CD4-positive, alpha-beta T cell treated with Interleukin-15 for 4 hours (primary cell): ENCODE data around the gene C2CD2.

ENCODE experiments used
- DNase-seq: peaks from one replicate; pipeline ENCODE4 v3.0.0-alpha.2; 2020; ENCODE audit warnings: low spot score

Gene C2CD2

DNA sequence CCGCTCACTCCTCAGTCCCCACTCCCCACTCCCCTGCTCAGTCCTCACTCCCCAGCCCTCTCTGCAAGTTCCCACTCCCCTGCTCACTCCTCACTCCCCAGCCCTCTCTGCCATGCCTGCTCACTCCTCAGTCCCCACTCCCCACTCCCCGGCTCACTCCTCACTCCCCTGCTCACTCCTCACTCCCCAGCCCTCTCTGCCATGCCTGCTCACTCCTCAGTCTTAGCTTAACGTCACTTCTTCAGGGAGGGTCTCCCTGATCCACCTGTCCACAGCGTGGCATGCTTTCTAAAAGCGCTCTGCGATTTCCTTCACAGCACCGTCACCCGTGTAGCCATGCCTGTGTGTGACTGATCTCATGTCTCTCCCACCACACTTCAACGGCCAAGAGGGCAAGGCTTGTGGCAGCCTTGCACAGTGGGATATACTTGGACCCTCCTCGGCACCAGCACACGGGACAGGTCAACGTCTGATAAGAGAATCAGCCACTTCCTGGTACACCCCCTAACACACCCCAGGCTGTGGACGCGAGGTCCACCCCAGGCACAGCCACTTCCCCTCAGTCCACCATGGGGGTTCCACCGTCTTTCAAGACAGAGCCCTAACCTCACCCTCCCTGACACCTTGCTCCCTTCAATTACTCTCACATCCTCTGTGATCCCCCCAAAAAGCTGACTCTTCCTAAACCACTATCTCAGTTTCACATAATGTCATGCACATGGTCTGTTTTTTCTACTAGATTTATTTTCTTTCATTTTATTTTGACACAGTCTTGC is 88.6 kb downstream of the C2CD2 start:
- DNase-seq, result no peak

DNA sequence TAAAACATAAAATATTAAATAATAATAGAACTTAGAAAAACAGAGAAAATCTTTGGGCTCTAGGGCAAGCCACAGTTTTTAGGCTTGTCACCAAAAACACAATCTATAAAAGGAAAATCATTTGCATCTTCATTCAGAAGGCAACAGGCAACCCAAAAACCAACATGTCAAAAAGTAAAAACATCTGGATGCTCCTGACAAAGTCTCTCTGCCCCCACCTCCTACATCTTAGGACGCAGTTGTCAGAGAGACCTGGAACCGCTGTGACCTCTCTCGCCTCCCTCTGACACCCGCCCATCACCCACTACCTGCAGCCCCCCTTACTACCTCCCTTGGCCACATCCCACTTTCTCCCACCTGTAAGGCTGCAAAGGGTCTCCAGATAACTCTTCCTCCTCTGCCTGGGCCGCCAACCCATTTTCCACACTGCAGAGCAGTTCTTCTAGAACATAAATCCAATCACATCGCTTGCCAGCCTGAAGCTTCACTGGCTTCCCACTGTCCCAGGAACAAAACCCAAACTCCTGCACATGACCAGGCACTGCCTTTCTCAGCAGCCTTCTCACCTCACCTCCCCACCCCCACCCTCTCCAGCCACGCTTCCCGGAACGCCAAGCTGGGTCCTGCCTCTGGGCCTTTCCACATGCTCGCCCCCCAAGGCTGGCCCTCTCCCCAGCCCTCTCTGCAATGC is 89.4 kb downstream of the C2CD2 start:
- no peak for DNase-seq

DNA sequence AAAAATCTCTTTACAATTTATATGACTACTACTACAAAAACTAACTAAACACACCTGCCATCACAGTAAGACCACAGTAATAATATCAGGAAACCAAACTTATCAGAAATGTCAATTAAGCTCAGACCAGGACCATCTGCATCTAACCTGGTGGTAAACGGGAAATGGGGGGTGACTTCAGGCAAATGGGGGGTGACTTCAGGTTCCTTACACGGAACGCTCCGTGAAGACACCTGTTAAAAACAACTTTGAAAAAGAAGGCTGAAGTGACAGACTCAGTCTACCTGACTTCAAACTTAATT is 90.4 kb downstream of the C2CD2 start:
- no peak for DNase-seq

DNA sequence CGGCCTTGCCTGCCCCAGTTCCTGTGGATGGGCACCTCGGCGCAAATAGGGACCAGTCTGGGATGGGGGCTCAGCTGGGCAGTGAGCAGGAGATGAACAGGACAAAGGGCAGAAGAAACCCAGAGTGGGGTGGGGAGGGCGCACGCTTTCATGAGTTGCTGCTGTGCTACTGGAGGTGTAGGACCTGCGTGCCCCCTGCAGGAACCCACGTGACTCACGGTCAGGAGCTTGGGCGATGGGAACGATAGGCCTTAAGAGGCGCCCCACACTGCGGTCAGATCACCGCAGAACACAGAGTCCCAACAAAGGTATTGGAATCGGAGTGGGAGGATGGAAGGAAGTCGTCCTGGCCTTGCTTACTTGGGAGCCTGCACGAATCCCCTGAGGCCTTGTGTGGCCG is 91.8 kb downstream of the C2CD2 start:
- DNase-seq, result no peak

DNA sequence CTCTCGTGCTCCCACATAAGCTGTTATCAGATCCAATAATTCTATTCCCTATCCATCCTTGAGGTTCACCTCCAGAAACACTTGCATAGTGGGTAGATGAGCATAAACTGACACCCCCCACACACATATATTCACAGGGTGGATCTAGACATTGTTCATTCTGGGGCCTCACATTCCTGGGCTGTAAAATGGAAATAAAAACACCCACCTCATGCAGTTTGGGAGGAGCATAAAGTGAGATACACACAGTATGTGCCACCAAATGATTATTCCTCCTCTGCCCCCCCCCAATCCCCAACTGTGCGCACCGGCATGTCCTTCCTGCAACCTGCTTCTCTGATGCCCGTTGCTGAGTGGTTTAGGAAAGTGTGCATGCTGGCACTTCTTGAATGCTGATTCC is 92.6 kb downstream of the C2CD2 start:
- no peak for DNase-seq

DNA sequence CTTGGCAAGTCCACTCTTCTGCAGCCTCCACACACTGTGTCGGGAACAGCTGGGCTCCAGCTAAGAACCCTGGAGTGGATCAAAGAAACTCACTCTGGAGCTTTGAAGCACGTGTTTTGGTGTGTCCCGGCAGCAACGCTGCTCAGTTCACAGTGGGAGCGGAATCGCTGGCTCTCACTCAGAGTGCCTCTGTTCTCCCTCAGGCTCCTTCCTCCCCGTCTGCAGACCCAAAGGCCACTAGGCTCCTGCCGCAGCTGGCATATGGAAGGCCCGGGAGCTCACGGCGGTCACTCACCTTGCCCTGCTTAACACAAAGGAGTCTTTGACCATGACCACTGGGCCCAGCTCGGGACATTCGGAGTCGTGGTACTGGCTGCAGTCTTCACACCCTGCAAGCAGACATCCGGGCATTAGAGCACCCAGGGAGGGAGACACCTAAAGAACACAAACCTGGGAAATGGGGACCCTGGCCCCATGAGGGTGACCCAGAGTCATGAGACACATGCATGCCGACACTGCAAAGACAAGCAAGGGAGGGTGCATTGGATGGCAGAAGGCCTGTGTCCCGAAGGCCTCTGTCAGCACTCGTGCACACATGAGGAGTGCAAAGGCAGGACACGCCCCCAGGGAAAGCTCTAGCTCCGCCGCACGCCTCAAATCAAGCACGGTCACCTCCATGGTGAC is 94.4 kb downstream of the C2CD2 start:
- no peak for DNase-seq

DNA sequence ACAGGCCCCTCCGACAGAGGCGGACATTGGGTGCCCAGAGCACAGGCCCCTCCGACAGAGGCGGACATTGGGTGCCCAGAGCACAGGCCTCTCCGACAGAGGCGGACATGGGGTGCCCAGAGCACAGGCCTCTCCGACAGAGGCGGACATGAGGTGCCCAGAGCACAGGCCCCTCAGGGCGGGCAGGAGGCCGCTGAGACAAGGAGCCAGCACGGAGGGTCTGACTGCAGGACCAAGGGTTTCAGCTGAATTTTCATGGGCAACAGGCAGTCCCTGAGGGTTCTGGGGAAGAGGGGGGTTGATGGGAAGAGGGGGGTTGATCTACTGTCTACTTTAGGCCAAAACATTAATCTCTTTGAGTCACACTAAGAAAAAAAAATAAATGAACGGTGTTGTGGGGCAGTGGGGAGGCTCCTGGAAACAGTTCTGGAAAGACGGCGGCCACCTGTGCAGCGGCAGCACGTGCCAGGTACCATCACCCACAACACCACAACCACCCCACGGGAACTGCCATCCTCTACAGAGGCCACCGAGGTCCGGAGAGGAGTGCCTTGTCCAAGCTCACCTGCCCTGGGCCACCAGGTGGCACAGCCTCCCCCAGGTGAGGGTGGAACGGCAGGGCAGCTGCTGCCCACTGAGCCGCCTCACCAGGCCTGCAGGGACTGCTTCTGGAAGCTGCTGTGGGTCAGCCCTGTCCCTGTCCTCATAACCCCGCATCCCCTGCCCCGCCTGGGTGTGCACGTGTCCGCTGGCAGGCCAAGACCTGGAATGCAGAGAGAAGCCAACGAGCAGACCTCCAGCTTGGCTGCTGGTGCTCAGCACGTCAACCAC is 95.1 kb downstream of the C2CD2 start:
- DNase-seq, result no peak

DNA sequence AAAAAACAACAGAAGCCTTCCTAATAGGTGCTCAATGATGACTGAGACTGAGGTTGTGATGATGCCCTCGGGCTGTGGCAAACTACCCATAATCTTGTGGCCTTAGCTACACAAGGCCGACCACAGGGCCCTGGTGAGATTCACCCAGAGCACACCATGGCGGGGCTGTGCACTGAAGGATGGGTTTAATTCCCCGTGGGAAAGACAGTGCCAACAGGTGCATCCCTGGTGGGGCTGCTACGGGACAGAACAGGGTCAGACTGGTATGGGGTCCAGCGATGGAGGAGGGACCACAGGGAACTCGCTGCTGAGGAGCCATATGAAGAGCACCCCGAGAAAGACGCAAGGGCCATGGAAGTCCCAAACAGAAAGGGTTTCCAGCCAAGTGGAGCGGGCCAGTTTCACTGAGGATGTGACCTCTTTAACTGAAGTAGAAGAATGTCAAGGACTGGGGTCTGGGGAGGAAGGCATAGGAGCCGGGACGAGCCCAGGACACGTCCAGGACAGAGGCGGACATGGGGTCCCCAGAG is 96.0 kb downstream of the C2CD2 start:
- no peak for DNase-seq

DNA sequence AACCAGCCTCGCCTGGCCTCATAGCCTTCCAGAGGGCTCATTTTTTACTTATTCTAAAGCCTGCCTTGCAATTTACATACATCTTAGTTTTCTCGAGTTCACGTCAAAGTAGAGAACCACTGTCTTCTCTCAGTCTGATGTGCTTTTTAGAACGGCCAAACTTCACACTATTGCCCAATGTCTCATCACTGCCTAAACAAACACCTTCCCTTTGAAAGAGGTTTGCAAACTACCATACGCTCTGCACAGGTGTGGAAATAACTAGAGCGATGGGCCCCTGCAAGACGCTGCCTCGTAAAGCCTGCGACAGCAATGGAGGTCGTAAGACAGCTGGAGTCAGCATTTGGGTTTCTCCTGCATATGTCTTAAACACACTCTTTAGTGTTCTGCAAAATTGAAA is 97.2 kb downstream of the C2CD2 start:
- DNase-seq, result no peak

DNA sequence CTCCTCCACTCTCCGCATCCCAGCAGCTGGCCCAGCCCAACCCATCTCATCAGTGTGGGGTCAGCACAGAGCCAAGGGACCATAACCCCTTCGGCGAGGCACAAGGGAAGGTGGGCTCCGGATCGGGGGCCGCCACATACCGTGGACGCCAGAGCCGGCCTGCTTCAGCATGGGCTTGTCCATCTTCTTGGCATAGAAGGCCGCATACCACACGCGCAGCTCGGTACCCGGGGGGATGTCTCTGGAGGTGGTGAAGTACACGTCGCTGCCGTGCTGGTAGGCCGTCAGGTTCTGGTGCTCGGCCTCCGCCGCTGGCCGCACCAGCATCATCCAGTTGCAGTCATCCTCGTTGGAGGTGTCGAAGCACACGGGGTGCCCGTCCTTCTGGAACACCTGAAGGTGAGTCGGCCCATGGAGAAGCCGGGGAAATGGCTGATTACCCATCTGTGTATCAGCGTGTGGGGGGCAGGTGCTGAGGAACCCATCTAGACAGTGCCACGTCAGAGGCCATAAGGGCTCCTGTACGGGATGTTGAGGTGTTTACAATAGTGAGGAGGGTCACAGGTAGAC is 99.3 kb downstream of the C2CD2 start:
- DNase-seq, result no peak

DNA sequence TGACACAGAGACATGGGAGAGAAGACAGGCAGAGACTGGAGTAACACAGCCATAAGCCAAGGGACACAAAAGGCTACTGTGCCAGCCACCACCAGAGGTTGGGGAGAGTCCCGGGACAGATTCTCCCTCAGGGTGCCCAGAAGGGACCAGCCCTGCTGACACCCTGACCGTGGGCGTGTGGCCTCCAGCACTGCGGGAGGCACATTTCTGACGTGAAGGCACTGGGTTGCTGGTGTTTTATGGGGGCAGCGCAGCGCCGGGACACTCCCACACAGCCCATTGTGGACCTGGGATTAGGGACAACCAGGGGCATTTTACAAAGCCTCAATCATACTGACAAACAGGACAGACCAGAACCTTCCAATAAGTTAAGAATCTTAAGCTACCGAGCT is 100.9 kb downstream of the C2CD2 start:
- no peak for DNase-seq

DNA sequence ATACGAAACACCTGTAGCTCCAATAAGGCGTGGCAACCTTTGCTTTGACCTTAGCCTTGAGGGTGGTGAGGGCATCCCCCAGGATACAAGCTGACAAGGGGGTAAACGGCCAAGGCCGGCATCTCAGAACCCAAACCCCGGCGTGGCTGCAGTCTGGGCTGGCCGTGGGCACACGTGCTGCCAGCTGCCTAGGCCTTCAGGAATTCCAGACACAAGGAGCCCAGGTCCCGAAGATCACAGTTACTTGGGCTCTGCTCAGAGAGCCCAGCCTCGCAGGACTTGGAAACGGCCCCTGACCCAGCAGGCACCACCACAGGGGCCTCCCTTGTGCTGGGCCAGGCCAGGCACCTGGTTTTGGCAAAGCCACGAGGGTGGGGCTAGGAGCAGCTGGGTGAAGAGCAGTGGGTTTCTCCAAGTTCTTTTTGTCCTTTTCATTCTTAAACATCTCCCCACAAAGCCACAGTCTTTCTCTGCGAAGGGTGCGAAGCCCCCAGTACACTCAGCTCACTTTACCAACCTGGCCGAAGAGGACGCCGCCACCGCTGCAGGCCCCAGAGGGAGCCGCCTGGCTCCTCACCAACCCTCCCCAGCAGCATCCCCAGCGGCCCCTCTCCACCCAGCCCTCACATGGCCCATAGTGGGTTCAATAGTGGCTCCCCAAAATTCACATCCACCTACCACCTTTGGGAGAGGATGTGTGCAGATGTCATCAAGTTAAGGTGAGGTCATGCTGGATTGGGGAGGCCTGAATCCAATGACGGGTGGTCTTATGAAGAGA is 101.5 kb downstream of the C2CD2 start:
- DNase-seq, result no peak

DNA sequence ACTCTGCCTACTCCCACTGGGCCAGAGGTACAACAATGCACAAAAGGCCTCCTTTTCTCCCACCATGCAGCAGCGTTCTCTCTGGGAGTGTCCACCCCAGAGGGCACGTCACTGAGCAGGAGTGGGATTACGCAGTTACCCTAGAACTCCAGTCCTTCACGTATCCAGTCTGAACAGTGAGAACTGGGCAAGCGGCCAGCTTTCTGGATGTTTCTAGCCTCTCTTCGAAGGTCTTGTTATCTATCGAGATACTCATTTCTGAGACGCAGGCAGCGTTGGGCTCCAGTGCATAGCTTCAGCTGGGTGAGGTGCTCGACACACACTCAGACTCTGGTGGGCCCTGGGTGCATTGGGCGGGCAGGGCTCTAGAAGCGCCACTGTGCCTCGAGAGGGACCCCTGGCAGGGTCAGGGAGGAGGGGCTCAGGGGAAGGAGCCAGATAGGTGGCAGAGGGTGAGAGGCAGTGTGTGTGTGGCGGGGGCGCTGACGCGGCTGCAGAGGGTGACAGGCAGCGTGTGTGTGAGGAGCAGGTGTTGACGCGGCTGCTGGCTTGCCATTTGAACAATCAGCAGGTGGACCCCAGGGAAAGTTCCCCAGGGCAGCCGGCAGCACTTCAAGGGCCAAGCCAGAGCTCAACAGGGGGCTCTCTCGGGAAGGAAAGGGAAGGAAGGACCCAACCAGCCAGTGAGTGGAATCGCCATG is 102.6 kb downstream of the C2CD2 start:
- no peak for DNase-seq

DNA sequence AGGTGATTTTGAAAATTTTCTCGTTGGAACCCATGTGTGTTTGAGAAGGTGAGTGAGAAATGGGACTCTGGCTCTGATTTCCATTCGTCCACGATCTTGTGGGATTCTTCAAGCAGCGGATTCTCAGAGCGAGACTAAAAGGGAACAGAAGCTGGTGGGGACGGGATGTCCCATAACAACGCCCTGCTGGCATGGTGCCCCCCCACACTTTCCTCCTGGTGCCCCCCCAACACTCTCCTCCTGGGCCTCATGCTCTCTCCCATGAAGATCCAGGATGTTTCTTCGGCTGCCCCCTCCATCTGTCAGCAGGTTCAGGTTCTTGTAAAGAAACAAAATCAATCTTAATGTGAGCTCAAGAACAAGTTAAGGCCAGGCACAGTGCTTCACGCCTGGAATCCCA is 103.7 kb downstream of the C2CD2 start:
- no peak for DNase-seq

DNA sequence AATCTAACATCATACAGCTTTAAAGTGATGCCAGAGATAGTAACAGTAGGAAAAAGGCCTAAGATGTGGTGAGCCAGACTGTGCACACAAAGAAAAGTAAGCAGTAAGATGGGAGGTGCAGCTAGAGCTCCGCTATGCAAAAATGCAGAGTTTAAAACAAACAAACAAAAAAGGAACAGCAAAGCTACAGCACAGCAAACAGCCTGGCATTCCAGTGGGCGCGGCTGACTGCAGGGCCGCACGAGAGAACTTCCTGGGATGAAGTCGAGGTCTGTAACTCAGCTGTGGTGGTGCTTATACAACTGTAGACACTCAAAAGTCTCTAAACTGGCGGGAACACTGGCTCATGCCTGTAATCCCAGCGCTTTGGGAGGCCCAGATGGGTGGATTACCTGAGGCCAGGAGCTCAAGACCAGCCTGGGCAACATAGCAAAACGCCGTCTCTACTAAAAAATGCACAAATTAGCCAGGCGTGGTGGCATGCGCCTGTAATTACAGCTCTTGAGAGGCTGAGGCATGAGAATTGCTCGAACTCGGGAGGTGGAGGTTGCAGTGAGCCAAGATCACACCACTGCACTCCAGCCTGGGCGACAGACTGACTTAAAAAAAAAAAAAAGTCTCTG is 104.7 kb downstream of the C2CD2 start:
- no peak for DNase-seq

DNA sequence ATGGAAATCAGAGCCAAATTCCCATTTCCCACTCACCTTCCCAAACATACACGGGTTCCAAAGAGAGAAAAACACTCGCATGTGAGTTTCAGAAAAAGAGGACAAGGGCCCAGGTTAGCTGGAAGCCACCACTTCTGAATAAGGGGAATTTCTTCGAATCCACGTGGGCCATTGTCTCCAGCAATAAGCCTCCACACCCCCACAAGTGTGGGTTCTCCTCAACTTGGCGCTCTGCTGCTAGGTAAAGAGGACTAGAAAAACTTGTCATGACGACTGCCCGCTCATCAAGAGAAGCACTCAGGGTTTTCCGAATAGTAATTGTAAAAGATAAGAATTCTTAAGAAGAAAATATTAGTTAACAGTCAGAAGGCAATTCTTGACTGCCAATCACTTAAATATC is 105.3 kb downstream of the C2CD2 start:
- no peak for DNase-seq

DNA sequence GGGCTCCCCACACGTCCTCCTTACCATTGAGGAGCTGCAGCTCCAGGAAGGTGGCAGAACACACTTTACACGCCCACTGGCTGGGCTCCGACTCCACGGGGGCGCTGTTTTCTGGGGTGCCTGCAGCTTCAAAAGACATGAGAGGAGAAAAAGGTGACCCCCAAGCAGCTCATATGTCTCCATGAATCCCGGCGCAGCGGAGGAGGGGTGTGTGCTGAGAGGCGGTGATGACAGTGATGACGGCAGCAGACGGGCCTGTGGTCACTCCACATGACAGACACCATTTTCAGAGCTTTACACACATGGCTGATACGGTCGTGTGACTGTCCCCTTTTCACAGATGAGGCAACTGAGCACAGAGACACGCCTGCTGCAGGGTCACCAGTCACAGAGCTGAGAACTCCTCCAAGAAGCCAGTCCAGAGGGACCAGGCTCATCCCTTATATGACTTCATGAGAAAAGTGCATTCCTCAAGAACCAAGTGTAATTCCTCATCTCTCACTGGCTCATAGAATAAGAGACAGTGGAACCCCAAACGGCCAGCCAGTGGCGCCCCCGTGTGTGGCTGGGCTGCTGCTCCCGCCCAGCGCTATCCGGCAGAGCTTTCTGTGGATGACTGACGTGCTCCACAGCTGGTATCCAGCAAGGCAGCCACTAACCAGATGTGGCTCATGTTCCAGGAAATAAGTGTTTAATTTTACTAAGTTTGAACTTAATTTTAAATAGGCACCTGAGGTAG is 106.6 kb downstream of the C2CD2 start:
- DNase-seq, result no peak

DNA sequence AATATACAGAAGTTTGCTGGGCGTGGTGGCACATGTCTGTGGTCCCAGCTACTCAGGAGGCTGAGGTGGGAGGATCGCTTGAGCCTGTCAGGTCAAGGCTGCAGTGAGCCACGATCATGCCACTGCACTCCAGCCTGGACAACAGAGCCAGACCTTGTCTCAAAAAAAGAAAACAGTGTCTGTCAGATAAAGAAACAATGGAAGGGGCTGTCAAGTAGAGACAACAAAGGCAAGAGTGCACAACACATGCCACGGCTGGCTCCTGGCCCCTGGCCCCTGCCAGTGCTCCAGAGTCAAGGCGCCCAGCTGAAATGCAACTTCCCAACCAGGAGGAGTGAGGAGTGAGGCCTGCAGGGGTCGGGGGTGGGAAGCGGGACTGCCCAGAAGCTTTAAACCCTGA is 107.3 kb downstream of the C2CD2 start:
- DNase-seq, result no peak

DNA sequence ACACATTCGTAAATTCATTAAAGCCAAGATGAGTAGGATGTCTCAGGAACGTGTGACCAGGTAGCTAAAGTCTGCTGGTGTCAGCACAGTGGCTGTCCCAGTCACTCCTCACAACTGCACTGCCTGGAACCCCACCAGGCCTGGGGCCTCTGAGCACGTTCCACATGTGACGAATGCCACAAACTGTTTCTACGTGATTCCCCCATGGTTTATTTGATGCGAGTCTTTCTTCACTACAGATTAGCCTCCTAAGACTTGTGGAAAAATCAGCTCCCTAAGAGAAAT is 107.8 kb downstream of the C2CD2 start:
- no peak for DNase-seq
